MM.1S (cell line): ENCODE measurements around the gene EFCAB12.

Experiments
- DNase-seq: peaks from one replicate; pipeline ENCODE4 v3.0.0-alpha.2; 2015
- H2AFZ ChIP-seq: fragments of 300-600 bp; sonication (generic); 2 replicates; pipeline ENCODE4 v1.6.0; 2016; ENCODE audit warnings: antibody characterized with exemption, low read length
- H3F3A ChIP-seq: fragments of 300-600 bp; sonication (generic); 2 replicates; pipeline ENCODE4 v1.6.1; 2016; ENCODE audit warnings: mild to moderate bottlenecking, antibody characterized with exemption, low read length, moderate library complexity, mixed read lengths; ENCODE audit not compliant: insufficient read depth
- H3K27ac ChIP-seq: fragments of 300-600 bp; sonication (generic); 2 replicates; pipeline ENCODE4 v1.5.1; 2016; ENCODE audit warnings: mild to moderate bottlenecking, low read length
- H3K27me3 ChIP-seq: fragments of 300-600 bp; sonication (generic); replicated peaks from 2 replicates; pipeline ENCODE4 v1.6.0; 2016; ENCODE audit warnings: low read length; ENCODE audit not compliant: insufficient read depth
- H3K36me3 ChIP-seq: fragments of 300-600 bp; sonication (generic); replicated peaks from 2 replicates; pipeline ENCODE4 v1.6.1; 2016; ENCODE audit warnings: mild to moderate bottlenecking, low read length, mixed read lengths; ENCODE audit not compliant: insufficient read depth
- H3K4me1 ChIP-seq: fragments of 300-600 bp; sonication (generic); 2 replicates; pipeline ENCODE4 v1.6.1; 2016; ENCODE audit warnings: low read length, mixed read lengths
- H3K4me2 ChIP-seq: fragments of 300-600 bp; sonication (generic); 2 replicates; pipeline ENCODE4 v1.6.0; 2016; ENCODE audit warnings: low read depth, low read length
- H3K4me3 ChIP-seq: fragments of 300-600 bp; sonication (generic); 2 replicates; pipeline ENCODE4 v1.5.1; 2016; ENCODE audit warnings: low read length, mixed read lengths
- H3K79me2 ChIP-seq: fragments of 300-600 bp; sonication (generic); 2 replicates; pipeline ENCODE4 v1.6.1; 2016; ENCODE audit warnings: mixed run types, low read length, mixed read lengths
- H3K9ac ChIP-seq: fragments of 300-600 bp; sonication (generic); 2 replicates; pipeline ENCODE4 v1.6.1; 2016; ENCODE audit warnings: low read length, mixed read lengths
- H3K9me2 ChIP-seq: fragments of 300-600 bp; sonication (generic); replicated peaks from 2 replicates; pipeline ENCODE4 v1.6.1; 2016; ENCODE audit warnings: mild to moderate bottlenecking, low read length, mixed read lengths; ENCODE audit not compliant: insufficient read depth
- H3K9me3 ChIP-seq: fragments of 300-600 bp; sonication (generic); replicated peaks from 2 replicates; pipeline ENCODE4 v1.6.1; 2016; ENCODE audit warnings: mild to moderate bottlenecking, low read length, mixed read lengths; ENCODE audit not compliant: insufficient read depth
- H4K20me1 ChIP-seq: fragments of 300-600 bp; sonication (generic); 2 replicates; pipeline ENCODE4 v1.6.1; 2016; ENCODE audit warnings: mild to moderate bottlenecking, low read length, moderate library complexity, mixed read lengths; ENCODE audit not compliant: insufficient read depth
- EZH2 ChIP-seq: fragments of 300-600 bp; sonication (generic); optimal IDR thresholded peaks from 2 replicates; pipeline ENCODE3; 2017; ENCODE audit warnings: low read depth, mild to moderate bottlenecking, antibody characterized with exemption, low read length, mixed read lengths
- EZH2phosphoT487 ChIP-seq: fragments of 300-600 bp; sonication (generic); IDR thresholded peaks from 2 replicates; pipeline ENCODE4 v1.6.1; 2018; ENCODE audit warnings: antibody characterized with exemption, low read length
- TF ChIP-seq, protein P1 (sequence below): fragments of 300-600 bp; sonication (generic); IDR thresholded peaks from 2 replicates; pipeline ENCODE4 v1.5.1; 2016; ENCODE audit warnings: antibody characterized with exemption, low read length, mixed read lengths

The EFCAB12 gene

DNA sequence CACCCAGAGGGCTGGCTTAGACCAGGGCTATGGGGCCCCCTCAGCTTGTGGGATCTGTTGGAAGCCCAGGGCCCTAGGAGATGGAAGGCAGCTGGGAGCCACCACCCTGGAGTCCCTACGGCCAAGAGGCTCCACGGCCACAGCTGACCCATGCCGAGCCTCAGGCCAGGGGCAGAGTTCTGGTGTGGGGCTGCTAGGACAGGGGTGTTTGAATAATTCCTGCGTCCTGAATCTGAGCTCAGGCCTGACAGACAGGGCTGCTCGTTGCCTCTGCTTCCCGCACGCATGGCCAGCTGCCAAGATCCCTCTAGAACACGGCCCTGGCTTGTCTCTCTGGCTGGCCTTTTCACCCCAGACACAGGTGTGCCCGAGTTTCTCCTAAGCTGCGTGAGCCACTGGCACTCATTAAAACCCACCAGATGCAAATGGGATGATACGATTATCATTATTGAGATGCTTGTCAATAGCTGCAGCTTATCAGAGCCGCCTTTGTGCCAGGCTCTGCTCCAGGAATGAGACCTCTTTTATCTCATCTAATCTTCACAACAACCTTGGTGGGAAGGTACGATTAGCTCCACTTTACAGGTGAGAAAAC lies 70.2 kb downstream of the EFCAB12 start:
- Histone ChIP-seq H3K79me2 (no peaks in the 10 kb centered on the region), H3K4me3 (no peak overlapping the region), H2AFZ (no peak overlapping the region), H4K20me1 (no peaks in the 10 kb centered on the region), H3F3A (no peaks in the 10 kb centered on the region), H3K9ac (no peak overlapping the region), H3K4me1 (no peaks in the 10 kb centered on the region), H3K4me2 (no peak overlapping the region), H3K9me2 (no peaks in the 10 kb centered on the region), H3K27me3 (no peaks in the 10 kb centered on the region), H3K27ac (no peak overlapping the region), H3K36me3 (no peaks in the 10 kb centered on the region), H3K9me3 (no peaks in the 10 kb centered on the region)
- DNase-seq: no peak
- TF ChIP-seq, protein P1, sequence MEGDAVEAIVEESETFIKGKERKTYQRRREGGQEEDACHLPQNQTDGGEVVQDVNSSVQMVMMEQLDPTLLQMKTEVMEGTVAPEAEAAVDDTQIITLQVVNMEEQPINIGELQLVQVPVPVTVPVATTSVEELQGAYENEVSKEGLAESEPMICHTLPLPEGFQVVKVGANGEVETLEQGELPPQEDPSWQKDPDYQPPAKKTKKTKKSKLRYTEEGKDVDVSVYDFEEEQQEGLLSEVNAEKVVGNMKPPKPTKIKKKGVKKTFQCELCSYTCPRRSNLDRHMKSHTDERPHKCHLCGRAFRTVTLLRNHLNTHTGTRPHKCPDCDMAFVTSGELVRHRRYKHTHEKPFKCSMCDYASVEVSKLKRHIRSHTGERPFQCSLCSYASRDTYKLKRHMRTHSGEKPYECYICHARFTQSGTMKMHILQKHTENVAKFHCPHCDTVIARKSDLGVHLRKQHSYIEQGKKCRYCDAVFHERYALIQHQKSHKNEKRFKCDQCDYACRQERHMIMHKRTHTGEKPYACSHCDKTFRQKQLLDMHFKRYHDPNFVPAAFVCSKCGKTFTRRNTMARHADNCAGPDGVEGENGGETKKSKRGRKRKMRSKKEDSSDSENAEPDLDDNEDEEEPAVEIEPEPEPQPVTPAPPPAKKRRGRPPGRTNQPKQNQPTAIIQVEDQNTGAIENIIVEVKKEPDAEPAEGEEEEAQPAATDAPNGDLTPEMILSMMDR: no peak
- TF ChIP-seq EZH2 (no peak), EZH2phosphoT487 (no peak)

DNA sequence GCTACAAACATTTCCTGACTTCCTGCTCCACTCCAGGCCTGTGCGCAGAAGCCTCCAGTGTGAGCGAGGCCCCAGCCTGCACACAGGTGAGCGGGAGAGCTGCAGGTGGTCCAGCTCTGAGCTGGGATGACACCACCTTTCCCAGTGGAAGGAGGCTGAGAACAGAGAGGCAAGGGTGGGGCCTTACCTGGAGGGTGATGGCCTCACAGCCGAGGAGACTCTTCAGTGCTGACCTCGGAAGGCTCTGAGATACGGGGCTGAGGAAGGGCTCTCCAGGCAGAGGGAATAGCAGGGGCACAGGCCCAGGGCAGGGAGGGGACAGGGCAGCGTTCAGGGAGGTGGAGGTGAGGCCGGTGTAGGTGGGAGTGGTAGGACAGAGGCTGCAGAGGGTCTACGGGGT lies 70.8 kb downstream of the EFCAB12 start:
- TF ChIP-seq EZH2phosphoT487: no peak
- no peak for TF ChIP-seq EZH2
- TF ChIP-seq, protein P1: no peak
- Histone ChIP-seq H2AFZ (no peak overlapping the region), H3K9ac (no peak overlapping the region), H3F3A (no peaks in the 10 kb centered on the region), H3K9me2 (no peaks in the 10 kb centered on the region), H3K27me3 (no peaks in the 10 kb centered on the region), H4K20me1 (no peaks in the 10 kb centered on the region), H3K4me2 (no peak overlapping the region), H3K4me1 (no peaks in the 10 kb centered on the region), H3K9me3 (no peaks in the 10 kb centered on the region), H3K36me3 (no peaks in the 10 kb centered on the region), H3K79me2 (no peaks in the 10 kb centered on the region), H3K27ac (no peak overlapping the region), H3K4me3 (no peak overlapping the region)
- no peak for DNase-seq

DNA sequence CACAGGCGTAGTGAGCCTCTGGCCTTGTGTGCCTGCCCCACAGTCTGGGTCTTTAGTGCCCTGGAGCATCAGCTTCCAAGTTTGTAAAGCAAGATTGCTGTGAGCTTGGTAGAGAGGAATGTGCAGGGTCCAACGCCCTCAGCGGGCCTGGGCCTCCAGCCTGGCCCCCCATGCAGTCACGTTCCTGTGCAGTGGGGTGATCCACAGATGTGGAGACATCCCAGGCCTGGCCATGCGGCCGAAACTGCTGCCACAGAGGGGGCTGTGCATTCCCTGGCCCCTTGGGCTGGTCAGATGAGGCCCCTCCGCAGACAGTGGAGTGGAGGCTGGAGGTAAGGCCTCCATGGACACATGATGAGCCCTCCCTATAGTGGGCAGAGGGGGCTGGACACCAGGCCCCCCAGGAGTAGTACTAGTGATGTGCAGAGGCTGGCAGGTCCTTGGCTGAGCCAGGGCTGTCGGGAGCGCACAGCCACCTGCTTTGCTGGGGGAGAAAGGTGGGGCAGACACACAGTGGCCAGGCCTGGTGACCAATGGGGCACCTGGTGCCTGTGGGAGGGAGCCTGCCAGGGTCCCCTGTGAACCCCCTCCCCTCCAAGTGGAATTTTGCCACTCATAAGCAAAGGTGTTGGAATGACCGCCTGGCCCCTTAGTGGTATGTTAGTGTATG lies 71.5 kb downstream of the EFCAB12 start:
- no peak overlapping the region for H3K4me2 ChIP-seq
- no peaks in the 10 kb centered on the region for H3K79me2 ChIP-seq
- no peaks in the 10 kb centered on the region for H3K9me3 ChIP-seq
- H3F3A ChIP-seq: no peaks in the 10 kb centered on the region
- no peak overlapping the region for H3K4me3 ChIP-seq
- H3K27ac ChIP-seq: no peak overlapping the region
- no peaks in the 10 kb centered on the region for H3K27me3 ChIP-seq
- no peaks in the 10 kb centered on the region for H3K9me2 ChIP-seq
- H4K20me1 ChIP-seq: no peaks in the 10 kb centered on the region
- H3K36me3 ChIP-seq: no peaks in the 10 kb centered on the region
- no peak overlapping the region for H3K9ac ChIP-seq
- H3K4me1 ChIP-seq: no peaks in the 10 kb centered on the region
- TF ChIP-seq, protein P1: no peak
- DNase-seq: no peak
- H2AFZ ChIP-seq: no peak overlapping the region
